HG03025 (cell line): ENCODE measurements around the gene SRRM1.
"Not testable (repeated sequence)": the region's sequence is repeated elsewhere in the genome, so short reads cannot be mapped to it uniquely, and the experiment has no call there.

Source experiments
- ATAC-seq: cut with Tn5 transposase; IDR thresholded peaks from one replicate; pipeline ENCODE4 v1.9.1; 2021; ENCODE audit warnings: mild to moderate bottlenecking, moderate library complexity; ENCODE audit not compliant: unreplicated experiment, low FRiP score

The SRRM1 gene

GRCh38 chr1:24641646-24642151 is 1.4 kb upstream of the SRRM1 start:
- no peak for ATAC-seq

- ATAC-seq, result peak; percentile 21
Observed at GRCh38 chr1:24643363-24644099, 429 bp downstream of the SRRM1 start.

GRCh38 chr1:24644100-24644384 is 940 bp downstream of the SRRM1 start:
- no peak for ATAC-seq

GRCh38 chr1:24648919-24649318 is 5.8 kb downstream of the SRRM1 start:
- ATAC-seq, result no peak

GRCh38 chr1:24652382-24652781 is 9.3 kb downstream of the SRRM1 start:
- ATAC-seq, result no peak

- no peak for ATAC-seq
Observed at GRCh38 chr1:24654010-24654409, 10.9 kb downstream of the SRRM1 start.

- ATAC-seq, result no peak
Observed at GRCh38 chr1:24656046-24656445, 12.9 kb downstream of the SRRM1 start.

- ATAC-seq, result no peak
Observed at GRCh38 chr1:24657781-24658180, 14.7 kb downstream of the SRRM1 start.

GRCh38 chr1:24659166-24659904 is 16.2 kb downstream of the SRRM1 start:
- no peak for ATAC-seq

GRCh38 chr1:24659993-24660665 is 17.0 kb downstream of the SRRM1 start:
- no peak for ATAC-seq

GRCh38 chr1:24664507-24665033 is 21.5 kb downstream of the SRRM1 start:
- no peak for ATAC-seq

GRCh38 chr1:24666794-24667193 is 23.7 kb downstream of the SRRM1 start:
- no peak for ATAC-seq

GRCh38 chr1:24671372-24671771 is 28.3 kb downstream of the SRRM1 start:
- ATAC-seq, result not testable (repeated sequence)

- not testable (repeated sequence) for ATAC-seq
Observed at GRCh38 chr1:24672686-24673085, 29.6 kb downstream of the SRRM1 start.

- no peak for ATAC-seq
Observed at GRCh38 chr1:24673341-24673740, 30.2 kb downstream of the SRRM1 start.

- not testable (repeated sequence) for ATAC-seq
Observed at GRCh38 chr1:24678421-24678820, 35.3 kb downstream of the SRRM1 start.

GRCh38 chr1:24679725-24680124 is 36.6 kb downstream of the SRRM1 start:
- no peak for ATAC-seq

- no peak for ATAC-seq
Observed at GRCh38 chr1:24683713-24684162, 40.6 kb downstream of the SRRM1 start.

- ATAC-seq, result no peak
Observed at GRCh38 chr1:24688033-24688432, 44.9 kb downstream of the SRRM1 start.

GRCh38 chr1:24688621-24689195 is 45.6 kb downstream of the SRRM1 start:
- ATAC-seq, result no peak

GRCh38 chr1:24691051-24691450 is 47.9 kb downstream of the SRRM1 start:
- no peak for ATAC-seq
